PFSK-1 (cell line): Measurements from ENCODE around the gene ELL.

Source experiments
- FOXP2 ChIP-seq: optimal IDR thresholded peaks from 2 replicates; pipeline ENCODE3; 2011; ENCODE audit warnings: borderline replicate concordance, control low read depth, inconsistent platforms; ENCODE audit not compliant: insufficient read depth; ENCODE audit errors: extremely low read length, extremely low read depth
- POLR2AphosphoS5 ChIP-seq: IDR thresholded peaks from 2 replicates; pipeline ENCODE4 v1.6.1; 2012; ENCODE audit warnings: low read depth, mild to moderate bottlenecking, control low read depth, low read length, moderate library complexity
- SIN3A ChIP-seq: IDR thresholded peaks from 2 replicates; pipeline ENCODE4 v1.6.1; 2012; ENCODE audit warnings: mild to moderate bottlenecking, low read length, moderate library complexity, borderline replicate concordance; ENCODE audit not compliant: insufficient read depth
- TAF1 ChIP-seq: IDR thresholded peaks from 2 replicates; pipeline ENCODE4 v1.6.1; 2012; ENCODE audit warnings: low read length, control low read depth, borderline replicate concordance; ENCODE audit not compliant: insufficient read depth
- TF ChIP-seq, protein P1 (sequence below), 2 experiments: IDR thresholded peaks; 2 replicates each; pipeline versions ENCODE4 v1.6.1 to v1.8.0; 2011 to 2012; ENCODE audit warnings: low read depth in 2 of 2, low read length in 2 of 2, control low read depth in 1 of 2, inconsistent platforms in 1 of 2, mild to moderate bottlenecking in 1 of 2, moderate library complexity in 1 of 2; ENCODE audit not compliant: insufficient read depth in 1 of 2

Gene ELL

DNA sequence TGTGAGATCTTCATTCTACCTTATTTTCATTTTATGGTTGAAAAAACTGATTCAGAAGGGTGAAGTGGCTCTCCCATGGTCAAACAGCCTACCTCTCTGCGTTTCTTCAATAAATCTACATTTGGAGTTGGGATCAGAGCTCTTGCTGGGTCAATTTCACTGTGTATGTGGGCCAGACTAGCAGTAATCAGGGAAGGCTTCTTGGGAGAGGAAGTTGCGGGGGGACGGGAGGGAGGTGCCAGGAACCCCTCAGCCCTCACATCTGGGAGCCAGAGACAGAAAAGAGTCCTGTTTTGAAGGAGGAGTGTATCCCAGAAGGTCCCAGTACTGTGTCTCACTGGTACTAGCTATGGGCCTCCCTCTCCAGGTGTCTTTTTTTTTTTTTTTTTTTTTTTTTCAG lies 36.7 kb upstream of the ELL start:
- TF ChIP-seq FOXP2: no peak
- TF ChIP-seq, protein P1, sequence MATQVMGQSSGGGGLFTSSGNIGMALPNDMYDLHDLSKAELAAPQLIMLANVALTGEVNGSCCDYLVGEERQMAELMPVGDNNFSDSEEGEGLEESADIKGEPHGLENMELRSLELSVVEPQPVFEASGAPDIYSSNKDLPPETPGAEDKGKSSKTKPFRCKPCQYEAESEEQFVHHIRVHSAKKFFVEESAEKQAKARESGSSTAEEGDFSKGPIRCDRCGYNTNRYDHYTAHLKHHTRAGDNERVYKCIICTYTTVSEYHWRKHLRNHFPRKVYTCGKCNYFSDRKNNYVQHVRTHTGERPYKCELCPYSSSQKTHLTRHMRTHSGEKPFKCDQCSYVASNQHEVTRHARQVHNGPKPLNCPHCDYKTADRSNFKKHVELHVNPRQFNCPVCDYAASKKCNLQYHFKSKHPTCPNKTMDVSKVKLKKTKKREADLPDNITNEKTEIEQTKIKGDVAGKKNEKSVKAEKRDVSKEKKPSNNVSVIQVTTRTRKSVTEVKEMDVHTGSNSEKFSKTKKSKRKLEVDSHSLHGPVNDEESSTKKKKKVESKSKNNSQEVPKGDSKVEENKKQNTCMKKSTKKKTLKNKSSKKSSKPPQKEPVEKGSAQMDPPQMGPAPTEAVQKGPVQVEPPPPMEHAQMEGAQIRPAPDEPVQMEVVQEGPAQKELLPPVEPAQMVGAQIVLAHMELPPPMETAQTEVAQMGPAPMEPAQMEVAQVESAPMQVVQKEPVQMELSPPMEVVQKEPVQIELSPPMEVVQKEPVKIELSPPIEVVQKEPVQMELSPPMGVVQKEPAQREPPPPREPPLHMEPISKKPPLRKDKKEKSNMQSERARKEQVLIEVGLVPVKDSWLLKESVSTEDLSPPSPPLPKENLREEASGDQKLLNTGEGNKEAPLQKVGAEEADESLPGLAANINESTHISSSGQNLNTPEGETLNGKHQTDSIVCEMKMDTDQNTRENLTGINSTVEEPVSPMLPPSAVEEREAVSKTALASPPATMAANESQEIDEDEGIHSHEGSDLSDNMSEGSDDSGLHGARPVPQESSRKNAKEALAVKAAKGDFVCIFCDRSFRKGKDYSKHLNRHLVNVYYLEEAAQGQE (IDR thresholded peaks at IDR 0.05; ENCODE audit: insufficient read depth in 1 of 2, low read depth in 2 of 2, low read length in 2 of 2): no peak
- TF ChIP-seq SIN3A: no peak
- TF ChIP-seq TAF1: no peak
- no peak for TF ChIP-seq POLR2AphosphoS5

DNA sequence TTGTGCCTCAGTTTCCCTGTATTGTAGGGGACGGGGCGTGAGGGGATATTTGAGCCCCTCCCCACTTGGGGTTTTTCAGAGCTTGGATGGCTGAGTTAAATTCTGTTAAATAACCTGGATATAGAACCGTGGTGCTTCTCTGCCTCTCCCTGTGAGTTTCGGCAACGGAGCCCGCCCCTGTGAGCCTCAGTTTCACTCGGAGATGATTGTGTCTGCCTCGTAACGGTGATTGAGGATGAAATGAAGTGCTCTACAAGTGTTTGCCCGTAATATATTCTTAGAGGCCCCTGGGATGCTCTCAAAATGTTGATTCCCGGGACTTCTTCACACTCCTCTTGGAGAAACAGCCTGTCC lies 36.3 kb upstream of the ELL start:
- TF ChIP-seq POLR2AphosphoS5 (0 out of 2 replicates have a peak, but pooled peaks have one; percentile 2), TAF1 (no peak)

DNA sequence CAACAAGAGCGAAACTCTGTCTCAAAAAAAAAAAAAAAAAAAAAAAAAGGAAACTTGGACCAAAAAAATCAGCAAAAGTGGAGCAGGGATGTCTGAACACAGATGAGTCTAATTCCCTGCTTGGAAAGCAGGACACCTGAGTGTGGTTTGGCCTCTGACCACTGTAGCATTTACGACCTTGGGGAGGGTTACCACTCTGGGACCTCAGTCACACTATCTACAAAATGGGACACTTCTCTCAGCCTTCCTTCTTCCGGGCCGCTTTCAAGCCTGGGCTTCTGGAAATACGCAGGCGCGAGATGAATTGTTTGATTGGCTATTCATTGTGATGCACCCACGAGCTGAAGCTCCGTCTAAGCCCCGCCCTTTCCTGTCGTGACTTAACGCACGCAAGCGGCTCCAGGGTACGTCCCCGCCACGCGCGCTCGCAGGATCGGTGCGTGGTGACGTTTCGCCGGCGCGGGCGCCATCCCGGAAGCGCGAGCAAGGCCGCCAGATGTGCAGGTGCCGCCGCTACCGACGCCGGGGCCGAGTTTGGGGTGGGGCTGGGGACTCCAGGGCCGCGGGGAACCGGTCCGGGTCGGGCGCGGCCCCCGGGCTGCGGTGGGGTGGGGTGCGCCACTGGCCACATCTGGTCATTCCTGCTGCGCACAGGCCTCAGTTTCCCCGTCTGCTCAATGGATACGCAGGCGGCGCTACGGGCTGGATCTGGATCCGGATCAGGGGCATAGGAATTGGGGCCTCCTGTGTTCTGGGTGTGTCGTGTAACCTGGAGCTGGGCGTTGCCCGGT lies 35.7 kb upstream of the ELL start, which contains the start of gene KXD1:
Gene KXD1 (plus strand): TSS at position 460 of the 791 bp plus-strand sequence. CDS start 4,187 bp downstream, outside the sequence.
- TF ChIP-seq SIN3A (peak; percentile 71; the same call in 1 of the 2 replicates), TAF1 (no peak; the same call in 1 of the 2 replicates), FOXP2 (peak; percentile 95), POLR2AphosphoS5 (peak; percentile 80)
- TF ChIP-seq, protein P1 (IDR thresholded peaks at IDR 0.05; ENCODE audit: insufficient read depth in 1 of 2, low read depth in 2 of 2, low read length in 2 of 2): no peak

DNA sequence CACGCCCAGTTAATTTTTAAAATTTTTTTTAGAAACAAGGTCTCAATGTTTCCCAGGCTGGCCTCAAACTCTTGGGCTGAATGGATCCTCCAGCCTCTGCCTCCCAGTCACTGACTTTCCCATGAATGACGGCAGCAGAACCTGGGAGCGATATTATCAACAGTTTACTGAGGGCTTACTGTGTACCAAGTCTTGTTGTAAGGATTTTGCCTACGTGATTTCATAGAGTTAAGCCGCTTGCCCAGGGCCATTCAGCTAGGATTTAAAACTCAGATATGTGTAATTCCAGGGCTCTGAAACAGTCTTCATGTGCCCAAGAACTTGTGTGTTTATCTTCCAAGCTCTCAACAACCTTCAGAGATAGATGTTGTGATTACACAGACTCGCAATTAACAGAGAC lies 29.8 kb upstream of the ELL start:
- TF ChIP-seq FOXP2 (no peak), SIN3A (no peak), POLR2AphosphoS5 (no peak), TAF1 (no peak)
- TF ChIP-seq, protein P1 (IDR thresholded peaks at IDR 0.05; ENCODE audit: insufficient read depth in 1 of 2, low read depth in 2 of 2, low read length in 2 of 2): no peak

DNA sequence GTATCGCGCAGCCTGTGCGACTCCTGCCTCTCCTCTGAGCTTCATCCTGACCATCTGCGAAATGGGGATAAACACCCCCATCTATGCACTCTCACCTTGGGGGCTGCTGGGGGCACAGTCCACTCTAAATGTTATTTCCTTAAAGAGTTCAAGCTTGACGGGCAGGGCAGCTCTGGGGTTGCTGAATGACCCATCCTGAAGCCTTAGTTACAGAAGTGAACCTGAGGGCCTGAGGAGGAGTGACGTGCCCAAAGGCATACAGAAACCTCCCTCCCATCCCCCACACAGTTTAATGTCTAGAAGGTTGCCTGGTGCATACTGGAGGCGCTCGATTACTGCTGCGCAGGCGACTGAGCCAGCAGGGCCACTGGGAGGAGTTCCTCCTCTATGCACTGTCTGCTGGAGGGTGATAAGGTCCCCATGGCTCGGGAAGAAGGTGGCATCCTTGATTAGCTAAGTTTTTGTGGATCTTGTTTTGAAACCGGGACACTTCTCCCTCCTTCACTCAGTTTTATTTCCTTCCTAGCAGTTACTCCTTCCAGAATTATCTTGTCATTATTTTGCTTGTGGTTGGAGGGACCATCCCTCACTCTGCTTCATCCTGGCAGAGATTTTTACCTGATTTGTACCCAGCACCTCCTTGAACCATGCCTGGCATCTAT lies 22.1 kb upstream of the ELL start:
- no peak for TF ChIP-seq SIN3A
- 0 out of 2 replicates have a peak, but pooled peaks have one; percentile 14 for TF ChIP-seq TAF1
